Ishikawa (cell line): ENCODE results near the gene ENTPD5.

Experiments used
- CEBPB ChIP-seq: IDR thresholded peaks from 2 replicates; pipeline ENCODE4 v1.6.1; 2012
- EP300 ChIP-seq: IDR thresholded peaks from 2 replicates; pipeline ENCODE4 v1.6.1; 2012; ENCODE audit warnings: borderline replicate concordance
- RAD21 ChIP-seq: IDR thresholded peaks from 2 replicates; pipeline ENCODE4 v1.6.1; 2012; ENCODE audit warnings: low read depth
- ZBTB7A ChIP-seq: IDR thresholded peaks from 2 replicates; pipeline ENCODE4 v1.6.1; 2012; ENCODE audit warnings: low read depth

GRCh38 chr14:73945159-73945670, 73.9 kb downstream of the ENTPD5 start:
- TF ChIP-seq RAD21 = no peak
- no peak for TF ChIP-seq ZBTB7A
- TF ChIP-seq EP300 = no peak
- TF ChIP-seq CEBPB = no peak
